GM23248 (cell line): Measurements from ENCODE around the gene CSPG4. TPM values are rescaled to one million over a fixed set of nuclear protein-coding genes. Genes with fewer than 3 reads are reported as not detected.

Experiments used
- DNase-seq: peaks from one replicate; pipeline ENCODE4 v3.0.0-alpha.2; 2015
- H2AFZ ChIP-seq: fragments of 200-600 bp; sonication (generic); 2 replicates; pipeline ENCODE4 v1.6.1; 2016; ENCODE audit warnings: antibody characterized with exemption
- H3F3A ChIP-seq: fragments of 200-600 bp; sonication (generic); 2 replicates; pipeline ENCODE4 v1.6.1; 2016; ENCODE audit warnings: mild to moderate bottlenecking, antibody characterized with exemption, mixed run types; ENCODE audit not compliant: insufficient read depth
- H3K27ac ChIP-seq: fragments of 200-600 bp; sonication (generic); 2 replicates; pipeline ENCODE4 v1.5.1; 2016; ENCODE audit warnings: mild to moderate bottlenecking
- H3K27me3 ChIP-seq: fragments of 200-600 bp; sonication (generic); replicated peaks from 2 replicates; pipeline ENCODE4 v1.6.1; 2016; ENCODE audit warnings: mild to moderate bottlenecking; ENCODE audit not compliant: insufficient read depth
- H3K36me3 ChIP-seq: fragments of 200-600 bp; sonication (generic); 2 replicates; pipeline ENCODE4 v1.6.1; 2016; ENCODE audit warnings: low read depth, mild to moderate bottlenecking
- H3K4me1 ChIP-seq: fragments of 200-600 bp; sonication (generic); 2 replicates; pipeline ENCODE4 v1.6.1; 2016; ENCODE audit warnings: mild to moderate bottlenecking; ENCODE audit not compliant: insufficient read depth
- H3K4me2 ChIP-seq: fragments of 200-600 bp; sonication (generic); one replicate; pipeline ENCODE4 v1.6.1; 2016; ENCODE audit warnings: mild to moderate bottlenecking; ENCODE audit not compliant: unreplicated experiment
- H3K4me3 ChIP-seq: fragments of 200-600 bp; sonication (generic); 2 replicates; pipeline ENCODE4 v1.5.1; 2016; ENCODE audit warnings: mild to moderate bottlenecking
- H3K79me2 ChIP-seq: fragments of 200-600 bp; sonication (generic); 2 replicates; pipeline ENCODE4 v1.6.1; 2016; ENCODE audit warnings: mild to moderate bottlenecking; ENCODE audit not compliant: insufficient read depth
- H3K9ac ChIP-seq: fragments of 200-600 bp; sonication (generic); 2 replicates; pipeline ENCODE4 v1.6.1; 2016; ENCODE audit warnings: mild to moderate bottlenecking
- H3K9me2 ChIP-seq: fragments of 200-600 bp; sonication (generic); 2 replicates; pipeline ENCODE4 v1.6.1; 2016; ENCODE audit warnings: mixed run types, mild to moderate bottlenecking, moderate library complexity; ENCODE audit not compliant: insufficient read depth
- H3K9me3 ChIP-seq: fragments of 200-600 bp; sonication (generic); one replicate; pipeline ENCODE4 v1.6.1; 2017; ENCODE audit warnings: low read depth
- H4K20me1 ChIP-seq: fragments of 200-600 bp; sonication (generic); 2 replicates; pipeline ENCODE4 v1.6.0; 2016; ENCODE audit not compliant: insufficient read depth
- EZH2 ChIP-seq: fragments of 200-600 bp; sonication (generic); IDR thresholded peaks from 2 replicates; pipeline ENCODE4 v1.6.1; 2018; ENCODE audit warnings: antibody characterized with exemption, mild to moderate bottlenecking; ENCODE audit not compliant: insufficient read depth, poor library complexity, severe bottlenecking
- EZH2phosphoT487 ChIP-seq: fragments of 200-600 bp; sonication (generic); IDR thresholded peaks from 2 replicates; pipeline ENCODE4 v1.6.1; 2018; ENCODE audit warnings: antibody characterized with exemption, moderate library complexity, mild to moderate bottlenecking, low read depth; ENCODE audit not compliant: insufficient read depth
- WGBS, 2 experiments: methylation state at CpG; one replicate each; pipeline ENCODE4 v1.1.6; 2015 to 2017; ENCODE audit warnings: low lambda C conversion rate in 2 of 2, low coverage in 1 of 2; ENCODE audit errors: missing lambda C conversion rate in 2 of 2; 5-methylcytosine and 5-hydroxymethylcytosine counted together
- in situ Hi-C: fragments of 300-500 bp; cut with MboI; formaldehyde crosslinking; loops from 2 replicates; pipeline ENCODE4 v1.15.0; 2020
- polyA plus RNA-seq: library from polyadenylated mRNA; unstranded; fragments of >200 nt; fragmentation: Nextera tagmentation; extraction: Ambion mirVana; gene quantifications from 2 replicates; pipeline ENCODE4 v1.2.1, GENCODE V29; 2016
- total RNA-seq: library from RNA; depleted of rRNA; stranded (reverse); fragments of >200 nt; shearing (Covaris generic); gene quantifications from 2 replicates; pipeline ENCODE4 v1.2.3, GENCODE V29; 2014

Gene CSPG4
- total and polyA plus RNA-seq, 2 experiments from 2014 or later = 5.3 to 25.8 TPM

GRCh38 chr15:75727851-75728715, 15.4 kb upstream of the CSPG4 start:
- Histone ChIP-seq H3F3A (no peaks in the 10 kb centered on the region), H3K4me3 (no peak overlapping the region), H3K9me2 (no peaks in the 10 kb centered on the region), H3K4me2 (no peak overlapping the region), H2AFZ (no peak overlapping the region), H3K27me3 (no peaks in the 10 kb centered on the region), H3K9ac (no peak overlapping the region), H3K9me3 (no peaks in the 10 kb centered on the region), H3K27ac (no peak overlapping the region), H3K36me3 (no peaks in the 10 kb centered on the region), H4K20me1 (no peaks in the 10 kb centered on the region), H3K4me1 (no peaks in the 10 kb centered on the region), H3K79me2 (no peaks in the 10 kb centered on the region)
- no peak for TF ChIP-seq EZH2phosphoT487
- no peak for TF ChIP-seq EZH2
- in situ Hi-C loops = no loop called here
- DNase-seq = peak; percentile 65
- WGBS, 2 experiments = 61 to 62% methylated on average over 14 to 17 of the region's 17 CpGs

GRCh38 chr15:75727031-75727531, 14.4 kb upstream of the CSPG4 start:
- Histone ChIP-seq H3K4me2 (no peak overlapping the region), H3K4me3 (no peak overlapping the region), H3K27me3 (no peaks in the 10 kb centered on the region), H3K9me3 (no peaks in the 10 kb centered on the region), H3K9me2 (no peaks in the 10 kb centered on the region), H3K27ac (no peak overlapping the region), H3K79me2 (no peaks in the 10 kb centered on the region), H3F3A (no peaks in the 10 kb centered on the region), H2AFZ (no peak overlapping the region), H3K4me1 (no peaks in the 10 kb centered on the region), H3K9ac (no peak overlapping the region), H4K20me1 (no peaks in the 10 kb centered on the region), H3K36me3 (no peaks in the 10 kb centered on the region)
- no peak for DNase-seq
- 88 to 93% methylated on average over 14 to 20 of the region's 20 CpGs for WGBS, 2 experiments
- TF ChIP-seq EZH2phosphoT487 (no peak), EZH2 (no peak)
- in situ Hi-C loops = no loop called here

- Histone ChIP-seq H3K9me2 (no peaks in the 10 kb centered on the region), H3K4me2 (no peak overlapping the region), H3K27ac (no peak overlapping the region), H3K9ac (no peak overlapping the region), H3K79me2 (no peaks in the 10 kb centered on the region), H3K4me1 (no peaks in the 10 kb centered on the region), H2AFZ (no peak overlapping the region), H3K4me3 (no peak overlapping the region), H4K20me1 (no peaks in the 10 kb centered on the region), H3K9me3 (no peaks in the 10 kb centered on the region), H3K36me3 (no peaks in the 10 kb centered on the region), H3K27me3 (no peaks in the 10 kb centered on the region), H3F3A (peaks cover under 1% of the 10 kb centered on the region; the same call in 1 of the 2 replicates)
- in situ Hi-C loops = no loop called here
- DNase-seq = peak; percentile 23
- TF ChIP-seq EZH2 = no peak
- TF ChIP-seq EZH2phosphoT487 = no peak
- 88% methylated on average over 11 of the region's 11 CpGs for WGBS, 2 experiments
Measured at GRCh38 chr15:75725719-75726607, 13.3 kb upstream of the CSPG4 start.

DNA sequence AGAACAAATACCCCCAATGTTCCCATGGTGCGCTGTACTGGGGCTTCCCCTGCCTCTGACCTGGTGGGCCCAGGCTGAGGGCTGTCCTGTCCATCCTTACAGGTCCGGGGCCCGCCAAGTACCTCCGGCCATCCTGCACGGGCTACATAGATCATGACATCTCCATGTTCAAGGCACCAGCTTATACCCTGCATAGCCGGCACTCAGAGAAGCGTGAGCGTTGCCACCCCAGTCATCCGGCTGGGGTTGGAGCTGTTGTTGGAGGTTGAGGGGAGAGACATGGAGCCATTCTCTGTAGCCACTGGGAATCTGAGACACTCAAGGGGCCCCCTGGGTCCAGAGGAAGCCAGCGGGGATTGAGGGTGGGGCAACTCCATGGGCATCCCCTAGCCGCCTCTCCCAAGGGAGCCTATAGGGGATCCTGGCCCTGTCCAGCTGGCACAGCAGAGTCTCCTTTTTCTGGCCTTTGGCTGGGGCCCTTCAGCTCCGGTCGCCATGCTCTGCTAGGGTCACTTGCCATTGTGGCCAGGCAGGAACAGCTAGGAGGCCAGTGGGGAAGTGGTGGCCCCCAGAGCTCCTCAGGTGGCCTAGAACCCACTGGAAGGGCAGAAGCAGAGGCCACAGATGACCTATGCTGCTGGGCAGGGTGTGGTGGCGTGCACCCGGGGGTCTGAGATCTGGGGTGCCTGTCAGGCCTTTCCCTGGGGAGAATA, 12.5 kb upstream of the CSPG4 start:
- no peak overlapping the region for H2AFZ ChIP-seq
- H3K9me2 ChIP-seq = no peaks in the 10 kb centered on the region
- H3F3A ChIP-seq = peaks cover 6% of the 10 kb centered on the region; the same call in 1 of the 2 replicates
- H3K4me2 ChIP-seq = no peak overlapping the region
- 91 to 94% methylated on average over 15 of the region's 15 CpGs for WGBS, 2 experiments
- no peak overlapping the region for H3K27ac ChIP-seq
- in situ Hi-C loops = no loop called here
- DNase-seq = no peak
- H3K9me3 ChIP-seq = no peaks in the 10 kb centered on the region
- H3K4me3 ChIP-seq = no peak overlapping the region
- no peaks in the 10 kb centered on the region for H4K20me1 ChIP-seq
- no peaks in the 10 kb centered on the region for H3K79me2 ChIP-seq
- no peak for TF ChIP-seq EZH2phosphoT487
- no peak for TF ChIP-seq EZH2
- H3K9ac ChIP-seq = no peak overlapping the region
- no peaks in the 10 kb centered on the region for H3K27me3 ChIP-seq
- no peaks in the 10 kb centered on the region for H3K36me3 ChIP-seq
- no peaks in the 10 kb centered on the region for H3K4me1 ChIP-seq
